ENCODE measurements around the gene NHLRC3.
"Not testable (repeated sequence)": the region's sequence is repeated elsewhere in the genome, so short reads cannot be mapped to it uniquely, and the experiment has no call there.

NHLRC3 gene

GRCh38 chr13:39040206-39040605, 1.9 kb downstream of the NHLRC3 start:
- DNase-seq (ENCODE audit: low spot score): no peak

- DNase-seq (ENCODE audit: low spot score): no peak
These were observed 6.3 kb downstream of the NHLRC3 start for GRCh38 chr13:39044536-39044935.

GRCh38 chr13:39047560-39047959, 9.3 kb downstream of the NHLRC3 start:
- DNase-seq (ENCODE audit: low spot score): no peak

GRCh38 chr13:39048806-39049205, 10.6 kb downstream of the NHLRC3 start:
- no peak for DNase-seq (ENCODE audit: low spot score)

GRCh38 chr13:39049274-39049673, 11.0 kb downstream of the NHLRC3 start:
- no peak for DNase-seq (ENCODE audit: low spot score)

GRCh38 chr13:39051157-39051556, 12.9 kb downstream of the NHLRC3 start:
- DNase-seq (ENCODE audit: low spot score): peak; percentile 35

GRCh38 chr13:39052944-39053343, 14.7 kb downstream of the NHLRC3 start:
- DNase-seq (ENCODE audit: low spot score): no peak

GRCh38 chr13:39054112-39054511, 15.9 kb downstream of the NHLRC3 start:
- no peak for DNase-seq (ENCODE audit: low spot score)

GRCh38 chr13:39056018-39056417, 17.8 kb downstream of the NHLRC3 start:
- no peak for DNase-seq (ENCODE audit: low spot score)

GRCh38 chr13:39058040-39058439, 19.8 kb downstream of the NHLRC3 start:
- DNase-seq (ENCODE audit: low spot score): no peak

- no peak for DNase-seq (ENCODE audit: low spot score)
These were observed 23.7 kb downstream of the NHLRC3 start for GRCh38 chr13:39062004-39062403.

GRCh38 chr13:39072842-39073241, 34.6 kb downstream of the NHLRC3 start:
- no peak for DNase-seq (ENCODE audit: low spot score)

- DNase-seq (ENCODE audit: low spot score): no peak
These were observed 35.7 kb downstream of the NHLRC3 start for GRCh38 chr13:39073983-39074382.

- DNase-seq (ENCODE audit: low spot score): not testable (repeated sequence)
These were observed 48.1 kb downstream of the NHLRC3 start for GRCh38 chr13:39086251-39086945.

- DNase-seq (ENCODE audit: low spot score): no peak
These were observed 53.3 kb downstream of the NHLRC3 start for GRCh38 chr13:39091586-39091985.

- DNase-seq (ENCODE audit: low spot score): no peak
These were observed 57.2 kb downstream of the NHLRC3 start for GRCh38 chr13:39095500-39095899.

- no peak for DNase-seq (ENCODE audit: low spot score)
These were observed 61.0 kb downstream of the NHLRC3 start for GRCh38 chr13:39099231-39099630.
